BLaER1 (cell line): ENCODE data around the gene GRIK3.

Experiments
- H3K27ac ChIP-seq: shearing (Covaris generic); formaldehyde crosslinking; 2 replicates; pipeline ENCODE4 v1.8.1; 2022
- H3K27me3 ChIP-seq: shearing (Covaris generic); formaldehyde crosslinking; 2 replicates; pipeline ENCODE4 v1.8.1; 2022
- H3K36me3 ChIP-seq: shearing (Covaris generic); formaldehyde crosslinking; 2 replicates; pipeline ENCODE4 v1.8.1; 2022
- H3K4me1 ChIP-seq: shearing (Covaris generic); formaldehyde crosslinking; 2 replicates; pipeline ENCODE4 v1.8.1; 2022
- H3K4me2 ChIP-seq: shearing (Covaris generic); formaldehyde crosslinking; 2 replicates; pipeline ENCODE4 v1.8.1; 2022
- H3K4me3 ChIP-seq: shearing (Covaris generic); formaldehyde crosslinking; 2 replicates; pipeline ENCODE4 v1.8.1; 2022
- H3K9ac ChIP-seq: shearing (Covaris generic); formaldehyde crosslinking; 2 replicates; pipeline ENCODE4 v1.8.1; 2022
- H3K9me3 ChIP-seq: shearing (Covaris generic); formaldehyde crosslinking; 2 replicates; pipeline ENCODE4 v1.8.1; 2022
- H4K20me1 ChIP-seq: shearing (Covaris generic); formaldehyde crosslinking; 2 replicates; pipeline ENCODE4 v1.8.1; 2022
- Cebpa-rat ChIP-seq: shearing (Covaris generic); IDR thresholded peaks from 2 replicates; pipeline ENCODE4 v1.8.1; 2022

The GRIK3 gene

GRCh38 chr1:36986241-36986985 is 47.9 kb downstream of the GRIK3 start:
- H3K27ac ChIP-seq = no peak overlapping the region
- TF ChIP-seq Cebpa-rat = no peak
- H3K9ac ChIP-seq = no peak overlapping the region
- no peak overlapping the region for H3K4me2 ChIP-seq
- peaks cover 9% of the 10 kb centered on the region; the same call in 1 of the 2 replicates for H3K4me1 ChIP-seq
- no peaks in the 10 kb centered on the region for H3K9me3 ChIP-seq
- no peaks in the 10 kb centered on the region for H4K20me1 ChIP-seq
- H3K4me3 ChIP-seq = no peak overlapping the region
- no peaks in the 10 kb centered on the region for H3K36me3 ChIP-seq
- H3K27me3 ChIP-seq = no peaks in the 10 kb centered on the region

- Histone ChIP-seq H4K20me1 (no peaks in the 10 kb centered on the region), H3K27me3 (no peaks in the 10 kb centered on the region), H3K4me3 (no peak overlapping the region), H3K4me1 (peaks cover 9% of the 10 kb centered on the region; the same call in 1 of the 2 replicates), H3K9ac (no peak overlapping the region), H3K36me3 (no peaks in the 10 kb centered on the region), H3K4me2 (no peak overlapping the region), H3K27ac (no peak overlapping the region), H3K9me3 (no peaks in the 10 kb centered on the region)
- no peak for TF ChIP-seq Cebpa-rat
Measured at GRCh38 chr1:36984675-36985074, 49.6 kb downstream of the GRIK3 start.

GRCh38 chr1:36984026-36984425 is 50.3 kb downstream of the GRIK3 start:
- Histone ChIP-seq H3K36me3 (no peaks in the 10 kb centered on the region), H3K27me3 (no peaks in the 10 kb centered on the region), H3K4me1 (peaks cover 9% of the 10 kb centered on the region; the same call in 1 of the 2 replicates), H3K27ac (no peak overlapping the region), H3K4me2 (no peak overlapping the region), H3K9ac (no peak overlapping the region), H3K9me3 (no peaks in the 10 kb centered on the region), H4K20me1 (no peaks in the 10 kb centered on the region), H3K4me3 (no peak overlapping the region)
- TF ChIP-seq Cebpa-rat = no peak

DNA sequence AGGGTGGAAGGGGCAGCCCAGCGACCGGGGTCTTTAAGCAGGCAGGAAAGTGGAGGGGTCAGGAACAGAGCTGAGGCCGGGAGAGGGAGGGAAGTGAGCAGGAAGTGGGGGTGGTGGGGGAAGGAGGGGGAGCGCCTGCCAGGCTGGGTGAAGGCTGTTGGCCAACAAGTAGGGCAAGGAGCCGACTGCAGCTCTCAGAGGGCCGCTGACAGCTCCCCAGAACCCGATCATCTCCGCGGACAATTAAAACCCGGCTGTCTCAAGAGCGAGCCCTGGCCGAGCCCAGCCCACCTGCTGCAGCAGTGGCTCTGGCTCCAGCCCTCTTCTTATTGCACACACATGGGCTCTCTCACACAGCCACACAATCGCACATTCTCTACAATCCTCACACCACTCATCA is 51.6 kb downstream of the GRIK3 start:
- Histone ChIP-seq H3K9ac (no peak overlapping the region), H3K36me3 (no peaks in the 10 kb centered on the region), H3K27ac (no peak overlapping the region), H3K27me3 (no peaks in the 10 kb centered on the region), H3K4me1 (peaks cover 9% of the 10 kb centered on the region; the same call in 1 of the 2 replicates), H3K4me3 (no peak overlapping the region), H3K4me2 (peak overlapping the region; percentile 15; the same call in 1 of the 2 replicates), H4K20me1 (no peaks in the 10 kb centered on the region), H3K9me3 (no peaks in the 10 kb centered on the region)
- TF ChIP-seq Cebpa-rat = no peak

DNA sequence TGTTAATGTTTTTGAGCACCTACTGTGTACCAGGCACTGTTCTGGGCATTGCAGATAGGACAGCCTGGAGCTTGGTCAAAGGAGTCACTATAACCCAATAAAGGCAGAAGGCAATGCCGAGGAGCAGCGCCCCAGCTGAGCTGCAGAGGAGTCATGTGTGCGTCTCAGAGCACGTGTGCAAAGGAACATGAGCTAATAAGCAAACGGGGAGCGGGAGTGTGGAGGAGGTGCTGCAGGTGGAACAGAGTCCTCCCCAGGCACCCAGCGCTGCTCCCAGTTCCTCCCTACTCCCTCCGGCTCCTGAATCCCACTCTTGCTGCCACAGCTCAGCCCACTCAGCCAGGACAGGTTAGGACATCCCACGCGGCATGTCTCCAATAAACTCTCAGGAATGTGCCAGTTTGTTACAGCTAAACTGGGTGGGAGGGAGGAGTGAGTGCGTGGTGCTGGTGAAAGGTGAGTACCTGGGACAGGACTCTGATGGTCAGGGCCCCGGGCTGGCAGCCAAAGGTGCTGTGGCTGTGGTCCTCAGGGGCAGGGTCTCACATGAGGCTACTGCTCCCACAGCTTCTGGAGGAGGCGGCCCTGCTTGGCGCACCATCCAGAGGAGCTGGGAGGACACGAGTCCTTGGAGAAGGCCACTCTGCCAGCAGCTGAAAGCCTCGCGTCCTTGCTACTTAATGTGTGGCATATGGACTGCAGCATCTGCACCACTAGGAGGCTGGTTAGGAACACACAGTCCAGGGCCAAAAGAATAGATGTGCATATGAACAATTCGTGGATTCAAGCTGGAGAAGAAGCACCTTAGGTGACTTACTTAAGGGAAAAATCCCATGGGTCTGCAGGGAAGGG is 52.3 kb downstream of the GRIK3 start:
- Histone ChIP-seq H3K4me3 (no peak overlapping the region), H3K9me3 (no peaks in the 10 kb centered on the region), H3K27ac (no peak overlapping the region), H3K4me2 (peak overlapping the region; percentile 15; the same call in 1 of the 2 replicates), H3K9ac (no peak overlapping the region), H3K4me1 (peaks cover 9% of the 10 kb centered on the region; the same call in 1 of the 2 replicates), H4K20me1 (no peaks in the 10 kb centered on the region), H3K27me3 (no peaks in the 10 kb centered on the region), H3K36me3 (no peaks in the 10 kb centered on the region)
- no peak for TF ChIP-seq Cebpa-rat

GRCh38 chr1:36981126-36981525 is 53.2 kb downstream of the GRIK3 start:
- Histone ChIP-seq H3K36me3 (no peaks in the 10 kb centered on the region), H4K20me1 (no peaks in the 10 kb centered on the region), H3K27me3 (no peaks in the 10 kb centered on the region), H3K9ac (no peak overlapping the region), H3K4me1 (peaks cover 9% of the 10 kb centered on the region; the same call in 1 of the 2 replicates), H3K4me2 (no peak overlapping the region), H3K9me3 (no peaks in the 10 kb centered on the region), H3K4me3 (no peak overlapping the region), H3K27ac (no peak overlapping the region)
- TF ChIP-seq Cebpa-rat = no peak

- Histone ChIP-seq H4K20me1 (no peaks in the 10 kb centered on the region), H3K27ac (no peak overlapping the region), H3K9ac (no peak overlapping the region), H3K9me3 (no peaks in the 10 kb centered on the region), H3K36me3 (no peaks in the 10 kb centered on the region), H3K4me2 (no peak overlapping the region), H3K27me3 (no peaks in the 10 kb centered on the region), H3K4me3 (no peak overlapping the region), H3K4me1 (peaks cover 6% of the 10 kb centered on the region; the same call in 1 of the 2 replicates)
- TF ChIP-seq Cebpa-rat = no peak
Measured at GRCh38 chr1:36977731-36978406, 56.4 kb downstream of the GRIK3 start.

- Histone ChIP-seq H4K20me1 (no peaks in the 10 kb centered on the region), H3K27ac (no peak overlapping the region), H3K27me3 (no peaks in the 10 kb centered on the region), H3K36me3 (no peaks in the 10 kb centered on the region), H3K9me3 (no peaks in the 10 kb centered on the region), H3K4me2 (no peak overlapping the region), H3K4me3 (no peak overlapping the region), H3K9ac (no peak overlapping the region), H3K4me1 (no peaks in the 10 kb centered on the region)
- TF ChIP-seq Cebpa-rat = no peak
Measured at GRCh38 chr1:36975642-36976041, 58.7 kb downstream of the GRIK3 start.

DNA sequence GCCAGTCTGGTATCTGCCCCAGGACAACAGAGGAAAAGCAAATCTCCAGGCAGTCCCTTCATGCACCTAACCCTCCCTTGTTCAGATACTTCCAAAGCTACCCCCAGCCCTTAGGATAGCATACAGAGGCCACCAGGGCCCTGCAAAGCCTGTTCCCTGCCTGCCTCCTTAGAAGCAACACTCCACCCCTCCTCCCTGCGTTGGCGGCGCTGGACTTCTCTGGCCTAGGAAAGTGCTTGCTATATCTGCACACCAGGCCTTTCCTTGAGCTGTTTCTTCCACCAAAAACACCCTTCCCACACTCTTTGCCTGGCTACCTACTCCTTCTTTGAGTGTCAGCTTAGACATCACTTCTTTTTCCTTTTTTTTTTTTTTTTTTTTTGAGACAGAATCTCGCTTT is 61.3 kb downstream of the GRIK3 start:
- H3K4me2 ChIP-seq = no peak overlapping the region
- no peak overlapping the region for H3K27ac ChIP-seq
- H3K4me3 ChIP-seq = no peak overlapping the region
- TF ChIP-seq Cebpa-rat = no peak
- H4K20me1 ChIP-seq = no peaks in the 10 kb centered on the region
- H3K36me3 ChIP-seq = no peaks in the 10 kb centered on the region
- no peaks in the 10 kb centered on the region for H3K4me1 ChIP-seq
- H3K9ac ChIP-seq = no peak overlapping the region
- H3K9me3 ChIP-seq = no peaks in the 10 kb centered on the region
- H3K27me3 ChIP-seq = no peaks in the 10 kb centered on the region
